ENCODE measurements around the gene SEMA3F.

SEMA3F gene

GRCh38 chr3:50221411-50222168, 66.5 kb downstream of the SEMA3F start:
- Histone ChIP-seq H3K14ac (ENCODE audit: low read length in 2 of 2) (no peak overlapping the region), H3K4me2 (ENCODE audit: low read length, poor library complexity, severe bottlenecking) (no peak overlapping the region), H3K27ac (ENCODE audit: low read length, poor library complexity, severe bottlenecking) (no peak overlapping the region), H4K91ac (ENCODE audit: low read length) (no peak overlapping the region), H2BK12ac (ENCODE audit: low read length in 2 of 2) (no peak overlapping the region), H3K23ac (ENCODE audit: low read length in 2 of 2) (no peak overlapping the region), H3K27me3 (ENCODE audit: control insufficient read depth in 1 of 2, insufficient read depth in 1 of 2, low read length in 2 of 2) (peaks cover 12 to 32% of the 10 kb centered on the region in 2 experiments), H2AK5ac (ENCODE audit: low read length, severe bottlenecking) (no peak overlapping the region), H3K4ac (ENCODE audit: low read depth in 1 of 2, low read length in 2 of 2) (no peak overlapping the region), H3K79me1 (replicated peaks; ENCODE audit: low read length, poor library complexity, severe bottlenecking) (no peaks in the 10 kb centered on the region), H3K36me3 (ENCODE audit: control insufficient read depth in 1 of 2, insufficient read depth in 2 of 2, low read depth in 1 of 2, low read length in 2 of 2) (no peaks in the 10 kb centered on the region), H4K8ac (ENCODE audit: low read length) (no peak overlapping the region), H3K9ac (ENCODE audit: low read length) (no peak overlapping the region), H2AFZ (ENCODE audit: low read depth, low read length) (no peak overlapping the region), H2BK5ac (ENCODE audit: low read depth, low read length, poor library complexity, severe bottlenecking) (no peak overlapping the region), H2BK15ac (ENCODE audit: low read depth, poor library complexity, severe bottlenecking) (no peak overlapping the region), H3K4me1 (ENCODE audit: control insufficient read depth, insufficient read depth, low read depth, low read length) (peaks cover 3% of the 10 kb centered on the region), H2BK120ac (ENCODE audit: low read depth, low read length) (no peak overlapping the region), H3K18ac (ENCODE audit: low read depth in 1 of 2, low read length in 2 of 2) (no peak overlapping the region), H3K9me3 (ENCODE audit: control insufficient read depth, low read length) (no peaks in the 10 kb centered on the region), H3K4me3 (ENCODE audit: insufficient read depth in 1 of 2, low read depth in 1 of 2, low read length in 2 of 2) (no peak overlapping the region)
- WGBS = 75% methylated on average over 12 of the region's 12 CpGs
- no peak for DNase-seq

- peaks cover 8% of the 10 kb centered on the region for H3K4me1 ChIP-seq (ENCODE audit: control insufficient read depth, insufficient read depth, low read depth, low read length)
- no peak overlapping the region for H3K27ac ChIP-seq (ENCODE audit: low read length, poor library complexity, severe bottlenecking)
- H2BK12ac ChIP-seq (ENCODE audit: low read length in 2 of 2) = no peak overlapping the region
- H2BK15ac ChIP-seq (ENCODE audit: low read depth, poor library complexity, severe bottlenecking) = no peak overlapping the region
- no peak overlapping the region for H2AFZ ChIP-seq (ENCODE audit: low read depth, low read length)
- no peak overlapping the region for H3K9ac ChIP-seq (ENCODE audit: low read length)
- DNase-seq = no peak
- H2BK5ac ChIP-seq (ENCODE audit: low read depth, low read length, poor library complexity, severe bottlenecking) = no peak overlapping the region
- 70% methylated on average over 1 of the region's 1 CpG for WGBS
- H4K8ac ChIP-seq (ENCODE audit: low read length) = no peak overlapping the region
- H3K79me1 ChIP-seq (replicated peaks; ENCODE audit: low read length, poor library complexity, severe bottlenecking) = no peaks in the 10 kb centered on the region
- no peak overlapping the region for H2BK120ac ChIP-seq (ENCODE audit: low read depth, low read length)
- peaks cover 11 to 29% of the 10 kb centered on the region in 2 experiments for H3K27me3 ChIP-seq (ENCODE audit: control insufficient read depth in 1 of 2, insufficient read depth in 1 of 2, low read length in 2 of 2)
- H2AK5ac ChIP-seq (ENCODE audit: low read length, severe bottlenecking) = no peak overlapping the region
- H3K4me2 ChIP-seq (ENCODE audit: low read length, poor library complexity, severe bottlenecking) = no peak overlapping the region
- H3K4me3 ChIP-seq (ENCODE audit: insufficient read depth in 1 of 2, low read depth in 1 of 2, low read length in 2 of 2) = no peak overlapping the region
- H4K91ac ChIP-seq (ENCODE audit: low read length) = no peak overlapping the region
- H3K14ac ChIP-seq (ENCODE audit: low read length in 2 of 2) = no peak overlapping the region
- no peaks in the 10 kb centered on the region for H3K36me3 ChIP-seq (ENCODE audit: control insufficient read depth in 1 of 2, insufficient read depth in 2 of 2, low read depth in 1 of 2, low read length in 2 of 2)
- no peak overlapping the region for H3K23ac ChIP-seq (ENCODE audit: low read length in 2 of 2)
- H3K4ac ChIP-seq (ENCODE audit: low read depth in 1 of 2, low read length in 2 of 2) = no peak overlapping the region
- no peak overlapping the region for H3K18ac ChIP-seq (ENCODE audit: low read depth in 1 of 2, low read length in 2 of 2)
- H3K9me3 ChIP-seq (ENCODE audit: control insufficient read depth, low read length) = no peaks in the 10 kb centered on the region
Measured at GRCh38 chr3:50222169-50222528, 67.0 kb downstream of the SEMA3F start.

- Histone ChIP-seq H4K8ac (ENCODE audit: low read length) (no peak overlapping the region), H3K4me1 (ENCODE audit: control insufficient read depth, insufficient read depth, low read depth, low read length) (peaks cover 15% of the 10 kb centered on the region), H3K4me2 (ENCODE audit: low read length, poor library complexity, severe bottlenecking) (no peak overlapping the region), H3K4me3 (ENCODE audit: insufficient read depth in 1 of 2, low read depth in 1 of 2, low read length in 2 of 2) (no peak overlapping the region), H2BK5ac (ENCODE audit: low read depth, low read length, poor library complexity, severe bottlenecking) (no peak overlapping the region), H3K9me3 (ENCODE audit: control insufficient read depth, low read length) (no peaks in the 10 kb centered on the region), H3K79me1 (replicated peaks; ENCODE audit: low read length, poor library complexity, severe bottlenecking) (peaks cover 3% of the 10 kb centered on the region), H2AK5ac (ENCODE audit: low read length, severe bottlenecking) (no peak overlapping the region), H2AFZ (ENCODE audit: low read depth, low read length) (no peak overlapping the region), H3K4ac (ENCODE audit: low read depth in 1 of 2, low read length in 2 of 2) (no peak overlapping the region), H3K14ac (ENCODE audit: low read length in 2 of 2) (no peak overlapping the region), H3K36me3 (ENCODE audit: control insufficient read depth in 1 of 2, insufficient read depth in 2 of 2, low read depth in 1 of 2, low read length in 2 of 2) (no peaks in the 10 kb centered on the region), H3K18ac (ENCODE audit: low read depth in 1 of 2, low read length in 2 of 2) (no peak overlapping the region), H4K91ac (ENCODE audit: low read length) (no peak overlapping the region), H3K27ac (ENCODE audit: low read length, poor library complexity, severe bottlenecking) (no peak overlapping the region), H2BK12ac (ENCODE audit: low read length in 2 of 2) (no peak overlapping the region), H3K23ac (ENCODE audit: low read length in 2 of 2) (no peak overlapping the region), H2BK15ac (ENCODE audit: low read depth, poor library complexity, severe bottlenecking) (no peak overlapping the region), H2BK120ac (ENCODE audit: low read depth, low read length) (no peak overlapping the region), H3K27me3 (ENCODE audit: control insufficient read depth in 1 of 2, insufficient read depth in 1 of 2, low read length in 2 of 2) (peaks cover 4 to 19% of the 10 kb centered on the region in 2 experiments), H3K9ac (ENCODE audit: low read length) (no peak overlapping the region)
- 68% methylated on average over 5 of the region's 5 CpGs for WGBS
- DNase-seq = no peak
Measured at GRCh38 chr3:50224639-50225038, 69.5 kb downstream of the SEMA3F start.

GRCh38 chr3:50226888-50227389, 71.8 kb downstream of the SEMA3F start:
- 2% methylated on average over 28 of the region's 40 CpGs for WGBS
- no peak overlapping the region for H2BK5ac ChIP-seq (ENCODE audit: low read depth, low read length, poor library complexity, severe bottlenecking)

More at GRCh38 chr3:50226888-50227389, 71.8 kb downstream of the SEMA3F start:
- peak overlapping the region; percentile 24 for H3K27ac ChIP-seq (ENCODE audit: low read length, poor library complexity, severe bottlenecking)
- H2AFZ ChIP-seq (ENCODE audit: low read depth, low read length) = peak overlapping the region; percentile 90
- DNase-seq = peak; percentile 67
- H3K9ac ChIP-seq (ENCODE audit: low read length) = peak overlapping the region; percentile 83
- H4K8ac ChIP-seq (ENCODE audit: low read length) = peak overlapping the region; percentile 93
- H3K4me1 ChIP-seq (ENCODE audit: control insufficient read depth, insufficient read depth, low read depth, low read length) = peaks cover 15% of the 10 kb centered on the region
- peak overlapping the region in 1 of 2 experiments; percentile 97 for H3K23ac ChIP-seq (ENCODE audit: low read length in 2 of 2)
- H2BK15ac ChIP-seq (ENCODE audit: low read depth, poor library complexity, severe bottlenecking) = peak overlapping the region; percentile 95
- peak overlapping the region; percentile 90 for H3K4me2 ChIP-seq (ENCODE audit: low read length, poor library complexity, severe bottlenecking)
- peak overlapping the region; percentile 46 to 69 for H2BK12ac ChIP-seq (ENCODE audit: low read length in 2 of 2)
- H3K79me1 ChIP-seq (replicated peaks; ENCODE audit: low read length, poor library complexity, severe bottlenecking) = peaks cover 3% of the 10 kb centered on the region
- H3K4ac ChIP-seq (ENCODE audit: low read depth in 1 of 2, low read length in 2 of 2) = peak overlapping the region; percentile 19 to 36
- H3K36me3 ChIP-seq (ENCODE audit: control insufficient read depth in 1 of 2, insufficient read depth in 2 of 2, low read depth in 1 of 2, low read length in 2 of 2) = no peaks in the 10 kb centered on the region
- peak overlapping the region; percentile 74 to 96 for H3K18ac ChIP-seq (ENCODE audit: low read depth in 1 of 2, low read length in 2 of 2)
- peak overlapping the region; percentile 57 to 95 for H3K4me3 ChIP-seq (ENCODE audit: insufficient read depth in 1 of 2, low read depth in 1 of 2, low read length in 2 of 2)
- H3K14ac ChIP-seq (ENCODE audit: low read length in 2 of 2) = peak overlapping the region in 1 of 2 experiments; percentile 94
- no peak overlapping the region for H2AK5ac ChIP-seq (ENCODE audit: low read length, severe bottlenecking)
- no peaks in the 10 kb centered on the region for H3K9me3 ChIP-seq (ENCODE audit: control insufficient read depth, low read length)
- peak overlapping the region; percentile 57 for H2BK120ac ChIP-seq (ENCODE audit: low read depth, low read length)
- H4K91ac ChIP-seq (ENCODE audit: low read length) = peak overlapping the region; percentile 85
- H3K27me3 ChIP-seq (ENCODE audit: control insufficient read depth in 1 of 2, insufficient read depth in 1 of 2, low read length in 2 of 2) = peaks cover 4 to 18% of the 10 kb centered on the region in 2 experiments
